ENCODE data around the gene CHST15.
"Not testable (repeated sequence)": the region's sequence is repeated elsewhere in the genome, so short reads cannot be mapped to it uniquely, and the experiment has no call there.

The CHST15 gene

GRCh38 chr10:124094419-124094785 is 1.0 kb upstream of the CHST15 start:
- TF ChIP-seq CTCF (IDR thresholded peaks at IDR 0.05; ENCODE audit: unreplicated experiment in 3 of 3) = no peak
- H3K27me3 Mint-ChIP-seq (ENCODE audit: low read depth) = peaks cover 51% of the 10 kb centered on the region
- H3K4me3 Mint-ChIP-seq = peak overlapping the region; percentile 82 to 88 (median 86)
- peak overlapping the region in 2 of 3 experiments; percentile 51 to 76 for H3K27ac Mint-ChIP-seq
- no peaks in the 10 kb centered on the region for H3K36me3 Mint-ChIP-seq (ENCODE audit: low read depth)
- H3K4me1 Mint-ChIP-seq = peaks cover 45% of the 10 kb centered on the region
- H3K9me3 Mint-ChIP-seq = no peaks in the 10 kb centered on the region

GRCh38 chr10:124093774-124094418 is 498 bp upstream of the CHST15 start:
- peak overlapping the region; percentile 82 to 88 (median 86) for H3K4me3 Mint-ChIP-seq
- H3K27me3 Mint-ChIP-seq (ENCODE audit: low read depth) = peaks cover 52% of the 10 kb centered on the region
- not testable (repeated sequence) for H3K36me3 Mint-ChIP-seq (ENCODE audit: low read depth); H3K9me3 Mint-ChIP-seq
- H3K4me1 Mint-ChIP-seq = peaks cover 50% of the 10 kb centered on the region
- peak overlapping the region in 2 of 3 experiments; percentile 35 to 76 for H3K27ac Mint-ChIP-seq

GRCh38 chr10:124092250-124092859 is 1.0 kb downstream of the CHST15 start:
- Mint-ChIP-seq H3K27me3 (ENCODE audit: low read depth) (peaks cover 45% of the 10 kb centered on the region), H3K36me3 (ENCODE audit: low read depth) (no peaks in the 10 kb centered on the region), H3K27ac (peak overlapping the region in 1 of 3 experiments; percentile 84), H3K4me1 (peaks cover 51% of the 10 kb centered on the region), H3K4me3 (peak overlapping the region; percentile 92 to 97 (median 93)), H3K9me3 (no peaks in the 10 kb centered on the region)
- TF ChIP-seq CTCF (IDR thresholded peaks at IDR 0.05; ENCODE audit: unreplicated experiment in 3 of 3) = no peak

- Mint-ChIP-seq H3K27ac (peak overlapping the region in 1 of 3 experiments; percentile 84), H3K9me3 (no peaks in the 10 kb centered on the region), H3K4me3 (peak overlapping the region; percentile 92 to 97 (median 93)), H3K4me1 (peaks cover 51% of the 10 kb centered on the region), H3K36me3 (ENCODE audit: low read depth) (no peaks in the 10 kb centered on the region), H3K27me3 (ENCODE audit: low read depth) (peaks cover 50% of the 10 kb centered on the region)
- TF ChIP-seq CTCF (IDR thresholded peaks at IDR 0.05; ENCODE audit: unreplicated experiment in 3 of 3) = no peak
These were observed 1.6 kb downstream of the CHST15 start for GRCh38 chr10:124091646-124092249.

GRCh38 chr10:124090601-124091209 is 2.7 kb downstream of the CHST15 start:
- Mint-ChIP-seq H3K27ac (peak overlapping the region in 2 of 3 experiments; percentile 61 to 82), H3K4me1 (peaks cover 56% of the 10 kb centered on the region), H3K27me3 (ENCODE audit: low read depth) (peaks cover 47% of the 10 kb centered on the region), H3K9me3 (no peaks in the 10 kb centered on the region), H3K4me3 (peak overlapping the region; percentile 85 to 94 (median 91)), H3K36me3 (ENCODE audit: low read depth) (no peaks in the 10 kb centered on the region)
- no peak for TF ChIP-seq CTCF (IDR thresholded peaks at IDR 0.05; ENCODE audit: unreplicated experiment in 3 of 3)

GRCh38 chr10:124089859-124090258 is 3.5 kb downstream of the CHST15 start:
- Mint-ChIP-seq H3K4me1 (peaks cover 58% of the 10 kb centered on the region), H3K27ac (peak overlapping the region in 1 of 3 experiments; percentile 19), H3K9me3 (no peaks in the 10 kb centered on the region), H3K4me3 (peak overlapping the region; percentile 50 to 79 (median 68)), H3K27me3 (ENCODE audit: low read depth) (peaks cover 52% of the 10 kb centered on the region), H3K36me3 (ENCODE audit: low read depth) (no peaks in the 10 kb centered on the region)
- no peak for TF ChIP-seq CTCF (IDR thresholded peaks at IDR 0.05; ENCODE audit: unreplicated experiment in 3 of 3)
